ENCODE results near the gene DNAJB6. TPM values are rescaled to one million over a fixed set of nuclear protein-coding genes. Genes with fewer than 3 reads are reported as not detected.
A peak's percentile ranks its signal among the peaks of the same experiment; 100 is the strongest.

Gene DNAJB6
- total RNA-seq, 1 donor from 2014 or later: 97.2 TPM

- H3K27ac Mint-ChIP-seq: no peak overlapping the region
- no peaks in the 10 kb centered on the region for H3K27me3 Mint-ChIP-seq
- H3K36me3 Mint-ChIP-seq: no peaks in the 10 kb centered on the region
- H3K4me3 Mint-ChIP-seq: no peak overlapping the region
- DNase-seq (ENCODE audit: extremely low spot score, unreplicated experiment): no peak
- no peaks in the 10 kb centered on the region for H3K9me3 Mint-ChIP-seq
- TF ChIP-seq CTCF (conservative IDR thresholded peaks at IDR 0.05): no peak
- no peaks in the 10 kb centered on the region for H3K4me1 Mint-ChIP-seq (ENCODE audit: unreplicated experiment)
These were observed 89.9 kb downstream of the DNAJB6 start for GRCh38 chr7:157426463-157427301.

GRCh38 chr7:157427811-157428553 is 91.2 kb downstream of the DNAJB6 start:
- H3K27me3 Mint-ChIP-seq: peaks cover 1% of the 10 kb centered on the region
- no peak for TF ChIP-seq CTCF (conservative IDR thresholded peaks at IDR 0.05)
- peaks cover 8% of the 10 kb centered on the region for H3K4me1 Mint-ChIP-seq (ENCODE audit: unreplicated experiment)
- H3K9me3 Mint-ChIP-seq: no peaks in the 10 kb centered on the region
- H3K27ac Mint-ChIP-seq: no peak overlapping the region
- no peak for DNase-seq (ENCODE audit: extremely low spot score, unreplicated experiment)
- H3K36me3 Mint-ChIP-seq: no peaks in the 10 kb centered on the region
- H3K4me3 Mint-ChIP-seq: no peak overlapping the region

GRCh38 chr7:157428554-157428945 is 91.7 kb downstream of the DNAJB6 start:
- Mint-ChIP-seq H3K27ac (no peak overlapping the region), H3K9me3 (no peaks in the 10 kb centered on the region), H3K4me3 (no peak overlapping the region), H3K36me3 (no peaks in the 10 kb centered on the region), H3K27me3 (peaks cover 3% of the 10 kb centered on the region), H3K4me1 (ENCODE audit: unreplicated experiment) (peaks cover 13% of the 10 kb centered on the region)
- DNase-seq (ENCODE audit: extremely low spot score, unreplicated experiment): no peak
- TF ChIP-seq CTCF (conservative IDR thresholded peaks at IDR 0.05): no peak

GRCh38 chr7:157429001-157429679 is 92.3 kb downstream of the DNAJB6 start:
- H3K36me3 Mint-ChIP-seq: no peaks in the 10 kb centered on the region
- peak overlapping the region; percentile 39 for H3K4me3 Mint-ChIP-seq
- DNase-seq (ENCODE audit: extremely low spot score, unreplicated experiment): no peak
- peaks cover 14% of the 10 kb centered on the region for H3K4me1 Mint-ChIP-seq (ENCODE audit: unreplicated experiment)
- TF ChIP-seq CTCF (conservative IDR thresholded peaks at IDR 0.05): no peak
- H3K27me3 Mint-ChIP-seq: peaks cover 3% of the 10 kb centered on the region
- no peaks in the 10 kb centered on the region for H3K9me3 Mint-ChIP-seq
- H3K27ac Mint-ChIP-seq: no peak overlapping the region

GRCh38 chr7:157429680-157430224 is 92.9 kb downstream of the DNAJB6 start:
- no peaks in the 10 kb centered on the region for H3K36me3 Mint-ChIP-seq
- no peaks in the 10 kb centered on the region for H3K9me3 Mint-ChIP-seq
- H3K4me1 Mint-ChIP-seq (ENCODE audit: unreplicated experiment): peaks cover 14% of the 10 kb centered on the region
- no peak for DNase-seq (ENCODE audit: extremely low spot score, unreplicated experiment)
- H3K27me3 Mint-ChIP-seq: peaks cover 3% of the 10 kb centered on the region
- H3K27ac Mint-ChIP-seq: no peak overlapping the region
- no peak for TF ChIP-seq CTCF (conservative IDR thresholded peaks at IDR 0.05)
- no peak overlapping the region for H3K4me3 Mint-ChIP-seq
